ENCODE measurements around the gene ZNF275.

- no peak for TF ChIP-seq CTCF (IDR thresholded peaks at IDR 0.05)
- TF ChIP-seq POLR2A (IDR thresholded peaks at IDR 0.05), result no peak
Observed at GRCh38 chrX:153398275-153398960, 64.5 kb downstream of the ZNF275 start.

Measured in lower leg skin (tissue), 3 donors.